Measurements from ENCODE around the gene SLC39A11. TPM values are rescaled to one million over a fixed set of nuclear protein-coding genes. Genes with fewer than 3 reads are reported as not detected.

The SLC39A11 gene
- total RNA-seq, 2 experiments from 2014 or later: 25.6 to 51.5 TPM

GRCh38 chr17:73119631-73120030 is 27.1 kb upstream of the SLC39A11 start:
- Histone ChIP-seq H2AFZ (ENCODE audit: low read length) (no peak overlapping the region), H3K36me3 (ENCODE audit: insufficient read depth, low read length) (no peaks in the 10 kb centered on the region), H3K9me3 (ENCODE audit: low read length) (no peaks in the 10 kb centered on the region), H3K79me2 (ENCODE audit: insufficient read depth, low read depth, low read length) (no peaks in the 10 kb centered on the region), H3K4me3 (ENCODE audit: low read depth, low read length, poor library complexity, severe bottlenecking) (no peak overlapping the region), H3K4me1 (ENCODE audit: insufficient read depth, low read length, poor library complexity, severe bottlenecking) (no peaks in the 10 kb centered on the region), H4K20me1 (ENCODE audit: insufficient read depth, low read length) (no peaks in the 10 kb centered on the region), H3K9me2 (ENCODE audit: insufficient read depth, low read length) (no peaks in the 10 kb centered on the region), H3K4me2 (ENCODE audit: low read length) (no peak overlapping the region), H3K27ac (ENCODE audit: low read depth, low read length, poor library complexity, severe bottlenecking) (no peak overlapping the region)
- BruUV-seq (replicated peaks): no TSS peak
- POLR2A ChIA-PET: interaction anchor here (0.7 kb wide), 1 partner anchor 31 kb away, joined by 3 read pairs; no protein-coding TSS in a partner anchor
- TF ChIP-seq EZH2phosphoT487 (IDR thresholded peaks at IDR 0.05; ENCODE audit: borderline replicate concordance, low read depth, low read length) (no peak), CTCF (conservative IDR thresholded peaks at IDR 0.05; ENCODE audit: low read length) (no peak)
- intact Hi-C loops (cut with micrococcal nuclease; ENCODE audit: unreplicated experiment): no loop called here
- DNase-seq (ENCODE audit: low spot score): no peak
- CTCF ChIA-PET (ENCODE audit: unreplicated experiment): no interaction called here

- Histone ChIP-seq H3K27ac (ENCODE audit: low read depth, low read length, poor library complexity, severe bottlenecking) (no peak overlapping the region), H2AFZ (ENCODE audit: low read length) (no peak overlapping the region), H3K9me2 (ENCODE audit: insufficient read depth, low read length) (no peaks in the 10 kb centered on the region), H3K4me3 (ENCODE audit: low read depth, low read length, poor library complexity, severe bottlenecking) (no peak overlapping the region), H3K4me2 (ENCODE audit: low read length) (no peak overlapping the region), H3K4me1 (ENCODE audit: insufficient read depth, low read length, poor library complexity, severe bottlenecking) (no peaks in the 10 kb centered on the region), H3K9me3 (ENCODE audit: low read length) (no peaks in the 10 kb centered on the region), H3K36me3 (ENCODE audit: insufficient read depth, low read length) (no peaks in the 10 kb centered on the region), H3K79me2 (ENCODE audit: insufficient read depth, low read depth, low read length) (no peaks in the 10 kb centered on the region), H4K20me1 (ENCODE audit: insufficient read depth, low read length) (no peaks in the 10 kb centered on the region)
- intact Hi-C loops (cut with micrococcal nuclease; ENCODE audit: unreplicated experiment): no loop called here
- CTCF ChIA-PET (ENCODE audit: unreplicated experiment): no interaction called here
- no TSS peak for BruUV-seq (replicated peaks)
- POLR2A ChIA-PET: interaction anchor here (0.7 kb wide), 1 partner anchor 77 kb away, joined by 3 read pairs; no protein-coding TSS in a partner anchor
- TF ChIP-seq EZH2phosphoT487 (IDR thresholded peaks at IDR 0.05; ENCODE audit: borderline replicate concordance, low read depth, low read length): no peak
- no peak for TF ChIP-seq CTCF (conservative IDR thresholded peaks at IDR 0.05; ENCODE audit: low read length)
- no peak for DNase-seq (ENCODE audit: low spot score)
Measured at GRCh38 chr17:73118951-73119391, 26.5 kb upstream of the SLC39A11 start.

- no peak for DNase-seq (ENCODE audit: low spot score)
- Histone ChIP-seq H3K36me3 (ENCODE audit: insufficient read depth, low read length) (no peaks in the 10 kb centered on the region), H4K20me1 (ENCODE audit: insufficient read depth, low read length) (no peaks in the 10 kb centered on the region), H3K79me2 (ENCODE audit: insufficient read depth, low read depth, low read length) (no peaks in the 10 kb centered on the region), H3K27ac (ENCODE audit: low read depth, low read length, poor library complexity, severe bottlenecking) (no peak overlapping the region), H3K9me3 (ENCODE audit: low read length) (no peaks in the 10 kb centered on the region), H3K9me2 (ENCODE audit: insufficient read depth, low read length) (no peaks in the 10 kb centered on the region), H3K4me2 (ENCODE audit: low read length) (no peak overlapping the region), H3K4me1 (ENCODE audit: insufficient read depth, low read length, poor library complexity, severe bottlenecking) (no peaks in the 10 kb centered on the region), H2AFZ (ENCODE audit: low read length) (no peak overlapping the region), H3K4me3 (ENCODE audit: low read depth, low read length, poor library complexity, severe bottlenecking) (no peak overlapping the region)
- ChIA-PET CTCF (ENCODE audit: unreplicated experiment) (no interaction called here), POLR2A (no interaction called here)
- no peak for TF ChIP-seq EZH2phosphoT487 (IDR thresholded peaks at IDR 0.05; ENCODE audit: borderline replicate concordance, low read depth, low read length)
- TF ChIP-seq CTCF (conservative IDR thresholded peaks at IDR 0.05; ENCODE audit: low read length): no peak
- intact Hi-C loops (cut with micrococcal nuclease; ENCODE audit: unreplicated experiment): no loop called here
- BruUV-seq (replicated peaks): no TSS peak
Measured at GRCh38 chr17:73118139-73118538, 25.7 kb upstream of the SLC39A11 start.

Measured in OCI-LY7 (cell line).